GM19455 (cell line): ENCODE data around the gene GPR153.
"Not testable (repeated sequence)": the region's sequence is repeated elsewhere in the genome, so short reads cannot be mapped to it uniquely, and the experiment has no call there.

Experiments
- ATAC-seq: cut with Tn5 transposase; IDR thresholded peaks from one replicate; pipeline ENCODE4 v1.9.1; 2021; ENCODE audit not compliant: unreplicated experiment

GPR153 gene

GRCh38 chr1:6260961-6261614 is at the start of gene GPR153:
GPR153 (minus strand) TSS chr1:6261098; CDS start chr1:6254905, 6,193 bp downstream.
- ATAC-seq: no peak

- ATAC-seq: no peak
Observed at GRCh38 chr1:6310116-6310848, 49.4 kb upstream of the GPR153 start.

GRCh38 chr1:6309564-6309963 is 48.7 kb upstream of the GPR153 start:
- no peak for ATAC-seq

GRCh38 chr1:6308449-6308848 is 47.6 kb upstream of the GPR153 start:
- ATAC-seq: no peak

- not testable (repeated sequence) for ATAC-seq
Observed at GRCh38 chr1:6307682-6308081, 46.8 kb upstream of the GPR153 start.

- no peak for ATAC-seq
Observed at GRCh38 chr1:6307099-6307498, 46.2 kb upstream of the GPR153 start.

GRCh38 chr1:6303397-6304012 is 42.6 kb upstream of the GPR153 start:
- no peak for ATAC-seq

- no peak for ATAC-seq
Observed at GRCh38 chr1:6302568-6302967, 41.7 kb upstream of the GPR153 start.

GRCh38 chr1:6301526-6301925 is 40.6 kb upstream of the GPR153 start:
- ATAC-seq: no peak

- ATAC-seq: no peak
Observed at GRCh38 chr1:6300342-6301048, 39.6 kb upstream of the GPR153 start.

GRCh38 chr1:6299557-6300165 is 38.8 kb upstream of the GPR153 start:
- ATAC-seq: no peak

- no peak for ATAC-seq
Observed at GRCh38 chr1:6298940-6299465, 38.1 kb upstream of the GPR153 start.

- ATAC-seq: no peak
Observed at GRCh38 chr1:6298530-6298929, 37.6 kb upstream of the GPR153 start.

- no peak for ATAC-seq
Observed at GRCh38 chr1:6295910-6296309, 35.0 kb upstream of the GPR153 start.

GRCh38 chr1:6294890-6295556 is 34.1 kb upstream of the GPR153 start:
- no peak for ATAC-seq

GRCh38 chr1:6294080-6294889 is 33.4 kb upstream of the GPR153 start:
- no peak for ATAC-seq

GRCh38 chr1:6292102-6292501 is 31.2 kb upstream of the GPR153 start:
- ATAC-seq: no peak

- ATAC-seq: no peak
Observed at GRCh38 chr1:6288665-6289064, 27.8 kb upstream of the GPR153 start.

GRCh38 chr1:6288026-6288425 is 27.1 kb upstream of the GPR153 start:
- no peak for ATAC-seq
